ENCODE measurements around the gene PRKAG2.

DNA sequence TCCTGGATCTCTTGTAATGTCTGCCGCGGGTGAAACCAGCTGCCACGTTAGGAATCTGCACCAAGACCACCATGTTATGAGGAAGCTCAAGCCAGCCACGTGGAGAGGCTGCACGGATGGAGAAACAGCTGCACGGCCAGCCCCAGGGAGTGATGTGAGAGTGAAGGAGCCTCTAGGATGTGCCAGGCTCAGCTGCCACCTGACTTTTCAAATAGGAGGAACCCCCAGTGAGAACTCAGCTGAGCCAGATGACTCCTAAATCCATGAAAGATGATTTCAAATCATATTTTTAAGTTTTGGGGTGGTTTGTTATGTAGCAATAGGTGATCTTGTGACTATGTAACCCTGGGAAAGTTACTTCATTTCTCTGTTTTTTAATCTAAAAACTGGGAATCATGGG, 71.7 kb downstream of the PRKAG2 start:
- TF ChIP-seq EZH2 (IDR thresholded peaks at IDR 0.05; ENCODE audit: low read depth, low read length, severe bottlenecking) (no peak), TCF12 (IDR thresholded peaks at IDR 0.05; ENCODE audit: low read depth, low read length) (no peak), RBBP5 (IDR thresholded peaks at IDR 0.05; ENCODE audit: borderline replicate concordance, low read depth, low read length) (no peak), GABPA (IDR thresholded peaks at IDR 0.05; ENCODE audit: borderline replicate concordance, insufficient read depth, low read length) (no peak), KDM1A (IDR thresholded peaks at IDR 0.05; ENCODE audit: borderline replicate concordance, low read length) (no peak), POLR2AphosphoS5 (IDR thresholded peaks at IDR 0.05; ENCODE audit: low read depth, low read length) (no peak), CBX8 (IDR thresholded peaks at IDR 0.05; ENCODE audit: borderline replicate concordance, low read depth, low read length) (no peak), CBX5 (IDR thresholded peaks at IDR 0.05; ENCODE audit: low read depth, low read length) (no peak)
- TF ChIP-seq, protein P1, sequence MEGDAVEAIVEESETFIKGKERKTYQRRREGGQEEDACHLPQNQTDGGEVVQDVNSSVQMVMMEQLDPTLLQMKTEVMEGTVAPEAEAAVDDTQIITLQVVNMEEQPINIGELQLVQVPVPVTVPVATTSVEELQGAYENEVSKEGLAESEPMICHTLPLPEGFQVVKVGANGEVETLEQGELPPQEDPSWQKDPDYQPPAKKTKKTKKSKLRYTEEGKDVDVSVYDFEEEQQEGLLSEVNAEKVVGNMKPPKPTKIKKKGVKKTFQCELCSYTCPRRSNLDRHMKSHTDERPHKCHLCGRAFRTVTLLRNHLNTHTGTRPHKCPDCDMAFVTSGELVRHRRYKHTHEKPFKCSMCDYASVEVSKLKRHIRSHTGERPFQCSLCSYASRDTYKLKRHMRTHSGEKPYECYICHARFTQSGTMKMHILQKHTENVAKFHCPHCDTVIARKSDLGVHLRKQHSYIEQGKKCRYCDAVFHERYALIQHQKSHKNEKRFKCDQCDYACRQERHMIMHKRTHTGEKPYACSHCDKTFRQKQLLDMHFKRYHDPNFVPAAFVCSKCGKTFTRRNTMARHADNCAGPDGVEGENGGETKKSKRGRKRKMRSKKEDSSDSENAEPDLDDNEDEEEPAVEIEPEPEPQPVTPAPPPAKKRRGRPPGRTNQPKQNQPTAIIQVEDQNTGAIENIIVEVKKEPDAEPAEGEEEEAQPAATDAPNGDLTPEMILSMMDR (IDR thresholded peaks at IDR 0.05; ENCODE audit: control extremely low read depth in 1 of 3, insufficient read depth in 1 of 3, low read depth in 1 of 3, low read length in 3 of 3): no peak
- TF ChIP-seq, protein P2, sequence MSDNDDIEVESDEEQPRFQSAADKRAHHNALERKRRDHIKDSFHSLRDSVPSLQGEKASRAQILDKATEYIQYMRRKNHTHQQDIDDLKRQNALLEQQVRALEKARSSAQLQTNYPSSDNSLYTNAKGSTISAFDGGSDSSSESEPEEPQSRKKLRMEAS (IDR thresholded peaks at IDR 0.05): no peak

All from H1 (cell line).